ENCODE data around the gene DOK5. TPM values are rescaled to one million over a fixed set of nuclear protein-coding genes. Genes with fewer than 3 reads are reported as not detected.

Gene DOK5
- total RNA-seq, 2 experiments from 2014 or later: not detected

GRCh38 chr20:54556406-54556805, 81.0 kb downstream of the DOK5 start:
- CTCF ChIA-PET (ENCODE audit: unreplicated experiment): no interaction called here
- no TSS peak for BruUV-seq (replicated peaks)
- Histone ChIP-seq H3K27ac (ENCODE audit: low read depth, low read length, poor library complexity, severe bottlenecking) (no peak overlapping the region), H3K4me1 (ENCODE audit: insufficient read depth, low read length, poor library complexity, severe bottlenecking) (no peaks in the 10 kb centered on the region), H3K36me3 (ENCODE audit: insufficient read depth, low read length) (no peaks in the 10 kb centered on the region), H4K20me1 (ENCODE audit: insufficient read depth, low read length) (no peaks in the 10 kb centered on the region), H3K4me2 (ENCODE audit: low read length) (no peak overlapping the region), H2AFZ (ENCODE audit: low read length) (no peak overlapping the region), H3K4me3 (ENCODE audit: low read depth, low read length, poor library complexity, severe bottlenecking) (no peak overlapping the region), H3K79me2 (ENCODE audit: insufficient read depth, low read depth, low read length) (no peaks in the 10 kb centered on the region), H3K9me2 (ENCODE audit: insufficient read depth, low read length) (no peaks in the 10 kb centered on the region), H3K9me3 (ENCODE audit: low read length) (no peaks in the 10 kb centered on the region)
- TF ChIP-seq EZH2phosphoT487 (IDR thresholded peaks at IDR 0.05; ENCODE audit: borderline replicate concordance, low read depth, low read length): no peak
- no peak for TF ChIP-seq CTCF (conservative IDR thresholded peaks at IDR 0.05; ENCODE audit: low read length)
- POLR2A ChIA-PET: no interaction called here
- no peak for DNase-seq (ENCODE audit: low spot score)
- intact Hi-C loops (cut with micrococcal nuclease; ENCODE audit: unreplicated experiment): no loop called here

- ChIA-PET CTCF (ENCODE audit: unreplicated experiment) (no interaction called here), POLR2A (no interaction called here)
- Histone ChIP-seq H3K79me2 (ENCODE audit: insufficient read depth, low read depth, low read length) (no peaks in the 10 kb centered on the region), H3K9me2 (ENCODE audit: insufficient read depth, low read length) (no peaks in the 10 kb centered on the region), H3K36me3 (ENCODE audit: insufficient read depth, low read length) (no peaks in the 10 kb centered on the region), H3K27ac (ENCODE audit: low read depth, low read length, poor library complexity, severe bottlenecking) (no peak overlapping the region), H2AFZ (ENCODE audit: low read length) (no peak overlapping the region), H4K20me1 (ENCODE audit: insufficient read depth, low read length) (no peaks in the 10 kb centered on the region), H3K4me1 (ENCODE audit: insufficient read depth, low read length, poor library complexity, severe bottlenecking) (no peaks in the 10 kb centered on the region), H3K4me3 (ENCODE audit: low read depth, low read length, poor library complexity, severe bottlenecking) (no peak overlapping the region), H3K4me2 (ENCODE audit: low read length) (no peak overlapping the region), H3K9me3 (ENCODE audit: low read length) (no peaks in the 10 kb centered on the region)
- no peak for TF ChIP-seq EZH2phosphoT487 (IDR thresholded peaks at IDR 0.05; ENCODE audit: borderline replicate concordance, low read depth, low read length)
- no peak for TF ChIP-seq CTCF (conservative IDR thresholded peaks at IDR 0.05; ENCODE audit: low read length)
- BruUV-seq (replicated peaks): no TSS peak
- intact Hi-C loops (cut with micrococcal nuclease; ENCODE audit: unreplicated experiment): no loop called here
- DNase-seq (ENCODE audit: low spot score): no peak
Observed at GRCh38 chr20:54557806-54558590, 82.6 kb downstream of the DOK5 start.

GRCh38 chr20:54559890-54560289, 84.5 kb downstream of the DOK5 start:
- Histone ChIP-seq H3K4me2 (ENCODE audit: low read length) (no peak overlapping the region), H3K9me2 (ENCODE audit: insufficient read depth, low read length) (no peaks in the 10 kb centered on the region), H3K4me1 (ENCODE audit: insufficient read depth, low read length, poor library complexity, severe bottlenecking) (no peaks in the 10 kb centered on the region), H2AFZ (ENCODE audit: low read length) (no peak overlapping the region), H3K79me2 (ENCODE audit: insufficient read depth, low read depth, low read length) (no peaks in the 10 kb centered on the region), H3K36me3 (ENCODE audit: insufficient read depth, low read length) (no peaks in the 10 kb centered on the region), H3K9me3 (ENCODE audit: low read length) (no peaks in the 10 kb centered on the region), H3K4me3 (ENCODE audit: low read depth, low read length, poor library complexity, severe bottlenecking) (no peak overlapping the region), H4K20me1 (ENCODE audit: insufficient read depth, low read length) (no peaks in the 10 kb centered on the region), H3K27ac (ENCODE audit: low read depth, low read length, poor library complexity, severe bottlenecking) (no peak overlapping the region)
- intact Hi-C loops (cut with micrococcal nuclease; ENCODE audit: unreplicated experiment): no loop called here
- BruUV-seq (replicated peaks): no TSS peak
- DNase-seq (ENCODE audit: low spot score): no peak
- ChIA-PET POLR2A (no interaction called here), CTCF (ENCODE audit: unreplicated experiment) (no interaction called here)
- TF ChIP-seq EZH2phosphoT487 (IDR thresholded peaks at IDR 0.05; ENCODE audit: borderline replicate concordance, low read depth, low read length): no peak
- no peak for TF ChIP-seq CTCF (conservative IDR thresholded peaks at IDR 0.05; ENCODE audit: low read length)

Data from OCI-LY7 (cell line).